NCI-H2029 treated with DMSO at 0.1 percent for 48 hours (cell line): ENCODE measurements around the gene WLS.
"Not testable (repeated sequence)": the region's sequence is repeated elsewhere in the genome, so short reads cannot be mapped to it uniquely, and the experiment has no call there.

Source experiments
- DNase-seq: peaks from one replicate; lab custom pipeline; 2025; lab: John Stamatoyannopoulos, UW

Gene WLS

GRCh38 chr1:68198752-68199151 lies 33.6 kb downstream of the WLS start:
- no peak for DNase-seq

GRCh38 chr1:68197891-68198290 lies 34.4 kb downstream of the WLS start:
- DNase-seq = peak; percentile 84

- DNase-seq = no peak
Measured at GRCh38 chr1:68197461-68197860, 34.9 kb downstream of the WLS start.

GRCh38 chr1:68196676-68197075 lies 35.6 kb downstream of the WLS start:
- no peak for DNase-seq

- no peak for DNase-seq
Measured at GRCh38 chr1:68191717-68192116, 40.6 kb downstream of the WLS start.

GRCh38 chr1:68188644-68189340 lies 43.5 kb downstream of the WLS start:
- no peak for DNase-seq

GRCh38 chr1:68188060-68188538 lies 44.2 kb downstream of the WLS start:
- DNase-seq = no peak

GRCh38 chr1:68185743-68186142 lies 46.6 kb downstream of the WLS start:
- no peak for DNase-seq

- DNase-seq = no peak
Measured at GRCh38 chr1:68183895-68184294, 48.4 kb downstream of the WLS start.

GRCh38 chr1:68181165-68181556 lies 51.2 kb downstream of the WLS start:
- no peak for DNase-seq

- no peak for DNase-seq
Measured at GRCh38 chr1:68180441-68181164, 51.7 kb downstream of the WLS start.

GRCh38 chr1:68178821-68179490 lies 53.4 kb downstream of the WLS start:
- DNase-seq = no peak

GRCh38 chr1:68175621-68176398 lies 56.5 kb downstream of the WLS start:
- peak; percentile 87 for DNase-seq

GRCh38 chr1:68174738-68175113 lies 57.6 kb downstream of the WLS start:
- no peak for DNase-seq

GRCh38 chr1:68173936-68174737 lies 58.2 kb downstream of the WLS start:
- DNase-seq = peak; percentile 58

- peak; percentile 83 for DNase-seq
Measured at GRCh38 chr1:68173283-68173935, 58.9 kb downstream of the WLS start.

- DNase-seq = not testable (repeated sequence)
Measured at GRCh38 chr1:68171795-68172194, 60.5 kb downstream of the WLS start.

- DNase-seq = no peak
Measured at GRCh38 chr1:68168545-68169171, 63.7 kb downstream of the WLS start.

GRCh38 chr1:68167211-68167610 lies 65.1 kb downstream of the WLS start:
- DNase-seq = no peak

- DNase-seq = no peak
Measured at GRCh38 chr1:68166348-68166747, 66.0 kb downstream of the WLS start.
